HG03039 (cell line): Measurements from ENCODE around the gene AP1S3.
A peak's percentile ranks its signal among the peaks of the same experiment; 100 is the strongest.
"Not testable (repeated sequence)": the region's sequence is repeated elsewhere in the genome, so short reads cannot be mapped to it uniquely, and the experiment has no call there.

ENCODE experiments used
- ATAC-seq: cut with Tn5 transposase; IDR thresholded peaks from one replicate; pipeline ENCODE4 v1.9.1; 2021; ENCODE audit warnings: mild to moderate bottlenecking, moderate library complexity; ENCODE audit not compliant: unreplicated experiment

Gene AP1S3

DNA sequence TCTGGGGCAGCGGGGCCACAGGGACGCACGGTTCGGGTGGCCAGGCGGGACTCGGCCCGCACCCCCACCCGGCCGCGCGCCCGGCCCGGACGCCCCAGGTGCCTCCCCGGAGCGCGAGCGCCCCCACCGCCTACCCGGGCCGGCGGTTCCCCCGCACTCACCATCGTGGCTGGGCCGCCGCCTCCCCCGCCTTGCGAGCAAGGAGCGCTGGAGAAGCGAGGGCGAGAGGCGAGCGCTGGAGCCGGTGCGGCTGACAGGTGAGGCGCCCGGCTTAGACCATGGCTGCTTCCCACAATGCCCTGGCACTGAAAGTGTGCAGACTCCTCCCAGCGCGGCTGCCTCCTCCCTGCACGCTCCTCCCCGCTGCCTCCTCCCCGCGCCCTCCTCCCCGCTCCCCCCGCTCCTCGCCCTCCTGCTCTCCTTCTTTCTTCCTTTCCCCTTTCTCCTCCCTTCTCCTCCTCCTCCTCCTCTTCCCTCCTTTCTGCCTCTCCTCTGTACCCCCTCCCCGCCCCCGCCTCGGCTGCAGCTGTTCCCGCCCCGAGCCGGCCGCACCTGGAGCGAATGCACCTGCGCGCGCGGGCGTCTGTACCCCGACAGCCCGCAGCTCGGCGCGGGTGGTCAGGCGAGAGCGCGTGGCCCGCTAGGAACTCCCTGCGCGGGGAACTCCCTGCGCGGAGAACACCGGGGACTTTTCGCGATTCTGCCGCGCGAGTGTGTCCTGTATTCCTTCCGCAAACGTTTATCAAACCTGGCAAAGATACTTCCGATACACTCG lies at the start of gene AP1S3:
TSS of gene AP1S3 (minus strand) at position 296 of the 775 bp plus-strand sequence. CDS start at position 164, 132 bp downstream.
- peak; percentile 72 for ATAC-seq

DNA sequence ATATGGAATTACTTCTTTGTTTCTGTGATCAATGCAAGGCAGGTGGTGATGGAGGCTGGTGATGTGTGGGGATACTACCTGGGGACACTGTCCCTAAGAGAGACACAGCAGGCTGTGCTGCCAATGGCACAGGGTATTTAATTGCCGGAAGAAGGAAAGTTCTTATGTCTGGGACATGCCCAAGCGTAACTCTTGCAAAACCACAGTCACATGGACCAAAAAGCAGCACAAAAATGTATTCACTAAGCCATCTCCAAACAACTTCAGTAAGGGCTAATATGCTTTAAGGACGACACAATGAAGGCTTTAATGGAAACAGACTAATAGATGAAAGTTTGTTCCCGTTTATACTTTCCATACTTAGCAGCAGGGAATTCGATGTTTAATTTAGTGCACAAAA lies 49.7 kb upstream of the AP1S3 start:
- no peak for ATAC-seq

DNA sequence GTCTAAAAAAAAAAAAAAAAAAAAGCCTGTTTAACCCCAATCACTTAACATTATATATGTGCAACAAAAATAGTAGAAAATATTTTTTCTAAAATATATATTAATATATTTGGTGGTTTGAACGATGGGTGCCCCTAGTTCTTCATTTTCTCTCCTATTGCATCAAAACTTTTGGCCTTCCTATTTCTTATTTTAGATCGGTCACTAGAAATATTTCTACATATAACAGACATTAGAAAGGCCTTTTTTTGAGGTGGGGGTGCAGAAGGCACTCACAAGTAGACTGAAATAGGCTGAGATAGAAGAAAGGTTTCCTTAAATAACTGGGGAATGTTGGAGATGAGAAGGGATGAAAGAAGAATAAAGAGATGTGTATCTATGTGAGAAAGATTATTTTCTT lies 49.3 kb upstream of the AP1S3 start:
- no peak for ATAC-seq

DNA sequence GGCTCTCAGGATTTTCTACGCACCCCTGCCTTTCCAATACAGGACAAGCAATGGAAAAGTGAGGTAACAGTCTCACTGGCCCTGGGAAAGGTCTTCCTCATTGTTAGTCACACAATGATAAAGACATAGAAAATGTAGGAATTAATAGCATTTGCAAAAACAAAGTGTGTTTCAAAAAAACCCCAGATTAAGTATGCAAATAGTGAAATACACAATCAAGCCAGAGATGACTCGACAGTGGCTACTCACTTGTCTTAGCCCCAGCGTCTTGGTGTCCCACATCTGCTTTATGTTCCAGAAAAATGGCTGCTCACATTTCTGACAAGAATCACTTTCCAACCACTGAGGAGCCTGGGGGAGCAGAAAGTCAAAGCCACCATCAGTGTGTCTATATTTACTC lies 47.0 kb upstream of the AP1S3 start:
- peak; percentile 91 for ATAC-seq

DNA sequence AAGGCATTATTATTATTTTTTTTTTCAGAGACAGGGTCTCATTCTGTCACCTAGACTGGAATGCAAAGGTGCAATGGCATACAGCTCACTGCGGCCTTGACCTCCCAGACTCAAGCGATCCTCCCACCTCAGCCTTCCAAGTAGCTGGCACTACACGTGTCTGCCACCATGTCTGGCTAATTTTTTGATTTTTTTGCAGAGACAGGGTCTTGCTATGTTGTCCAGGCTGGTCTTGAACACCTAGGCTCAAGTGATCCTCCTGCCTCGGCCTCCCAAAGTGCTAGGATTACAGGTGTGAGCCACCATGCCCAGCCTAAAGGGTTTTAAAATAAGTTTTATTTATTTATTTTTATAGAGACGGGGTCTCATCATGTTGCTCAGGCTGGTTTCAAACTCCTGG lies 45.3 kb upstream of the AP1S3 start:
- ATAC-seq = no peak

DNA sequence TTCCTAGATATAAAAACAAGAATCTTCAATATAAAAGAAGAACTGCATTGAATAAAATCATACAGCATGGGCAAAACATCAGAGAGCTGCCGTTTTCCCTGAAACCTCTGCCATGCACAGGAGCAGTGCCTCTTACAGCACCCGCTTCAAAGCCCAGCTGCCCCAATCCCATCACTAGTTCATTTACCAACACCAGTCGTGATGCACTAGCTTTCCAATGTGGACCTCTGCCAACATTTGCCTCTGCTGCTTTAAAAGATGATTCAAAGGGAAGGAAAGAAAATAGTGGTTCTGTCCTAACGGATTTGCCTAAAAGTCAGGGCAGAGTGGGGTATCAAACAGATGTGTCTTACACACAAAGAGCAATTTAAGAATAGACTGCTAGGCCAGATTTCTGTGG lies 43.4 kb upstream of the AP1S3 start:
- ATAC-seq = no peak

DNA sequence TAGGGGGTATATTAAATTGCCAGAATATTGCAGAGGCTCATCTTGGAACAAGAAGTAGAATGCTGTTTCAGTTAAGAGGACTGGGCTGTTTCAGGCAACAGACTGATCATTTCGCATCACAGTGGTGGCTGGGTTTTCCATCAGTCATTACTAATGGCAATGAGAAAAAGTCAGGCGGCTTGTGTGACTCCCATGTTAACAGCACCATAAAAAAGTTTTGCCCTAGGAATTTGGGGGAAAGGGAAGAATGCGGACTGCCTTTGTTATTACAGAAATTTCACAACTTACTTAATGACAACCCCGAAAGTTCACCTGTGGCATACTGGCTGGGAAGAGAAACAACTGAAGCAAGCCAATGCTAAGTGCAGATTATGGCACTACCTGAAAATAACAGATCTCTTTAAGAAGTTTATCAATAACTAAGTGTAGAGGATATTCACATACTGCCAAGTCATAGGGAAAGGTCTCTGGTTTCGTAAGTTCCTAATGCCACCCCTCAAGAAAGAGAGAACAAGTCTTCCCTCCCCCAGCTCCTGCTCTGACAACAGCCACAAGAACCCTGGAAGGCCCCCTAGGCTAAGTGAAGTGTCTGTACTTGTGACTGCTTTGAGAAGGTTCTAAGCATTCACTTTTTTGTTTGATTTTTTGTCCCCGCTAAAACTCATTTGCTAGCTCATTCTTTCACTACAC lies 40.5 kb upstream of the AP1S3 start:
- peak; percentile 44 for ATAC-seq

DNA sequence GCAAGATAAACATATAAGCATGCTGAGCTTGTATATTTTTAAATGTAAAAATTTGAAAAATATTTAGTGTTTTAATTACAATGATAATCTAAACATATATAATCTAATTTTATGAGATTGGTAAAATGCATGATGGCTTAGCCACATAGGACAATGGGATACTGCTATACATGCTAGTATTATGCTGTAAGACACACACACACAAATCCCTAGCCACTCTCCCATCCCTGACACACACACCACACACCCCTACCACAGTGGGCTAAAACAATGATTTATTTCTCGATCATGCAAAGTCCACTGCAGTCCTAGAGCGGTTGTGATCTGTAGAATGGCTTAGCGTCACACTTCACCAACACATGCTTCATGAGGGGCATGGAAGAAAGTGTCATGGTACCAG lies 36.3 kb upstream of the AP1S3 start:
- ATAC-seq = no peak

DNA sequence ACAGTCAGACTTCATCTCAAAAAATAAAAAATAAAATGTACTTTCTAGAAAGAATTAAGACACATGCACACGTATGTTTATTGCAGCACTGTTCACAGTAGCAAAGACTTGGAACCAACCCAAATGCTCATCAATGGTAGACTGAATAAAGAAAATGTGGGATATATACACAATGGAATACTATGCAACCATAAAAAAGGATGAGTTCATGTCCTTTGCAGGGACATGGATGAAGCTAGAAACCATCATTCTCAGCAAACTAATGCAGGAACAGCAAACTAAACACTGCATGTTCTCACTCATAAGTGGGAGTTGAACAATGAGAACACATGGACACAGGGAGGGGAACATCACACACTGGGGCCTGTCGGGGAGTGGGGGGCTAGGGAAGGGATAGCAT lies 35.4 kb upstream of the AP1S3 start:
- not testable (repeated sequence) for ATAC-seq

DNA sequence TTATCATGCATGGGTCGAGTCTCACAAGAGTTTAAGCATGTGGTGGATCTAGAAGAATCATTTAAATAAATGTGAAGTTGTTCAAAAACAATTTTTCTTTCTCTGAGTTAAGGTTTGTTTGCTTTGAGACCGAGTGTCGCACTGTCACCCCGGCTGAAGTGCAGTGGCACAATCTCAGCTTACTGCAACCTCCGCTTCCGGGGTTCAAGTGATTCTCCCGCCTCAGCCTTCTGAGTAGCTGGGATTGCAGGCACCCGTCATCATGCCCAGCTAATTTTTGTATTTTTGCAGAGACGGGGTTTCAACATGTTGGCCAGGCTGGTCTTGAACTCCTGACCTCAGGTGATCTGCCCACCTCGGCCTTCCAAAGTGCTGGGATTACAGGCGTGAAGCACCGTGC lies 34.3 kb upstream of the AP1S3 start:
- ATAC-seq = not testable (repeated sequence)

DNA sequence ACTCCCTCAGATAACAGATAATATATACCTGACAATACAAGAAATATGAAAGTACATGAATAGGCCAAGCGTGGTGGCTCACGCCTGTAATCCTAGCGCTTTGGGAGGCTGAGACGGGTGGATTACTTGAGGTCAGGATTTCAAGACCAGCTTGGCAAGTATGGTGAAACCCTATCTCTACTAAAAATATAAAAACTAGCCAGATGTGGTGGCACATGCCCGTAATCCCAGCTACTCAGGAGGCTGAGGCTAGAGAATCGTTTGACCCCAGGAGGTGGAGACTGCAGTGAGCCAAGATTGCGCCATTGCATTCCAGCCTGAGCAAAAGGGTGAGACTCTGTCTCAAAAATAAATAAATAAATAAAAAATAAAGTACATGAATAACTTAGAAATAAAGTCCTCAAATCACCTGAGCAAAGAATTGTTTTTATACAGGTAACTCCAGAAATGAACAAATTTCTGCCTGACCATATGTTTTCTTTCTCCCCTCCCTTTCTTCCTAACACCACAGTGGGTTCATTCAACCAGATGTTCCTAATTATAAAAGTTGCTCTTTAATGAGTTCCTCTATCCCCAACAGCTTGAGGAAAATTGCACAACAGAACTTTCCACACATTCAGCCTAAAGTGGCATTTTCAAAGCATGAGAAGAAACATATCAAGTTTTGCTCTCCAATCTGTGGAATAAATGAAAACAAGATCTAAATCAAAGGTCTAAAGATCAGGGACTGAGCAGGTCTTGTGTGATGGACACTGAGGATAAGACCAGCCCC lies 33.6 kb upstream of the AP1S3 start:
- ATAC-seq = no peak

DNA sequence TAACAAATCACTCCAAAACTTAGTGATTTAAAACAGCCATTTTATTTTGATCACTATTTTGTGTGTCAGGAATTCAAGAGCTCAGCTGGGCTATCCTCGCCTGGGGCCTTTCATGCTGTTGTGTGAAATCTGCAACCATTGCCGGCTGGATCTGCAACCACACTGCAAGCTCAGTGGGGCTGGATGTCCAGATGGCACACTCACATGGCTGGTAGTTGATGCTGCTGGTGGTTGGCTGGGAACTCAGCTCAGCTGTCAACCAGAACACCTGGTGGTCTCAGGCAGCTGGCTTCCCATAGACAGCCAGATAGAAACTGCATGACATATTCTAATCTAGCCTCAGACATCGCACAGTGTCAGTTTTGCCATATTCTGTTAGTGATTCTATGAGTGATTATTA lies 30.6 kb upstream of the AP1S3 start:
- ATAC-seq = peak; percentile 62

DNA sequence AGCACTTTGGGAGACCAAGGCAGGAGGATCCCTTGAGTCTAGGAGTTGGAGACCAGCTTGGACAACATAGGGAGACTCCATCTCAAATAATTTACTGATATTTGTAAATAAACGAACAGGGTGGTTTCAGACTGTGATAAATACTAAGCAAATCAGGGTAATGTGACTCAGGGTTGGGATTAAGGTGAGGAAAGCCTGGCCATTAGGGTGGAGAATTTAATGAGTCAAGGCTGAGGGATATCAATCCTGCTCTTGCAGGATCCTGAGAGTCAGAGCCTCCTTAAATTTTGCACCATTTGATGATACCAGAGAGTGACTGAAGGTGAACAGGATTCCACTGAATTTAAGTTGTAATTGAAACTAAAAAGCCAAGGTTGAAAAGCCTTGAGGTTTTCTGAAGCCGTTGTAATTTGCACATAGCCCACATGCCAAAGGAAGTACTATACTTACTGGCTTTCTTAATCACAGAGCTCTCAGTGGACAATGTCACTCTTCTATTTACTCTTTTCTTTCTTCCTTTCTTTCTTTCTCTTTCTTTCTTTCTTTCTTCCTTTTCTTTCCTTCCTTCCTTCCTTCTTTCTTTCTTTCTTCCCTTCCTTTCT lies 28.6 kb upstream of the AP1S3 start:
- no peak for ATAC-seq

DNA sequence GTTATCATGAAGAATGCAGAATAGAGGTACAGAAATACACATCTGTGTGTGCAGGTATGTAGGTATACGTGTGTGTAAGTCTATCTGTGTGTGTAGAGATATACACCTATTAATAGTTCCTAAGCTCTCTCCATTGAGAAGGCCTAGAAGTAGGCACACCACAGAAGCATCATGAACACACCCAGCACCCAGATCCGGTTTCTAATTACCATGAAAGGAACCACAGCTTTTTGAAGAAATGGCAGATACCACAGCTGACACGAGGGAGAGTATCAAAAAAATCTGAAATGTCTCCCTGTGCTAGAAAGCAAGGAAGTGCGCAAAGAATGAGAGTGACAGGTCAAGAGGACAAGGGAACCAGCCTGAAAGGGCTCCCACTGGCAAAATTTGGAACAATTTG lies 27.7 kb upstream of the AP1S3 start:
- no peak for ATAC-seq

DNA sequence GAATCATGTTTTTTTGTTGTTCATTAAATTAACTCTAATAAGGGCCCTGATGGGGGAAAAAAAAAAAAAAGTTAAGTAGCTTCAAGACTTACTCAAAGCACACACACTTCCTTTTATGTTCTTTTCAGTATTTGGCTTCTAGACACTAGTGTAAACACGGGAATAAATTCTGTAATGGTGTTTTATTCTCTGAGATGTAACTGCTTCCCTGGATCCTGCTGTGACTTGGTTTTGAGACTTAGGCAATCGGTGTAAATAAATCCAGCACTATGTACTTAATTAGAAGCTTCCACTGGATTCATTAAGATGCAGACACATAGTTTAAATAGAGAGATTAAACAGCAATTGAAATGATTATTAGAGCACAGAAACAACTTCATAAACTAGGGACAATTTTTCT lies 26.1 kb upstream of the AP1S3 start:
- no peak for ATAC-seq

DNA sequence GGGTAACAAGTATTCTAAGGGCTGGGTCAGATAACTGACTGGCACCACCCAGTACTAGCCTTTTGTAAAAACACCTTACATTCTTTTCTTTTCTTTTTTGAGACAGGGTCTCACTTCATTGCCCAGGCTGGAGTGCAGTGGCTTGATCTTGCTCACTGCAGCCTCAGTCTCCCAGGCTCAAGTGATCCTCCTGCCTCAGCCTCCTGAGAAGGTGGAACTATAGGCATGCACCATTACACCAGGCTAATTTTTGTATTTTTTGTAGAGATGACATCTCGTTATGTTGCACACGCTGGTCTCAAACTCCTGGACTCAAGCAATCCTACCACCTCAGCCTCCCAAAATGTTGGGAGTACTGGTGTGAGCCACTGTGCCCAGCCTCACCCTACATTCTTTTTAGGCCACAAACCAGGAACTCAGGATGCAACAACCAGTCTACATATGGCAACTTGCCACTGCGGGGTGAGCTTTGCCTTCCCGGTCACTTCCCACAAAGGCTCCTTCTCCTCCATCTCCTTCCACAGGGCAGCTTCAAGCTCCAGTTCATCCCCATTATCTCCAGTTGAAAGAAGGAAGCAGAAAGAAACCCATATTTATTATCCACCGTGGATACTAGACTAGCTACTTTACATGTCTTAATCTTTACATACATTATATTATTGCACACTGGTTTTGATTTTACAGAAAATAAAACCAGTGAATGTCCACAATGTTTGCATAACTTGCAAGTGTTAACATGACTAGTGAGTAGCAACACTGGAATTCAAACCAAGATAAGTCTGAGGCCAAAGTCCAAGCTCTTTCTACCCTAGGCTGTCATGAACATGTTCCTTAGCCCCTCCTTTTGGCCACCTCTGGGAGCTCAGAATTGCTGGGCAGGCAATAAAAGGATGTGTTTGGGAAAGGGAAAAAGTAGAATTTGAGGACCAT lies 23.7 kb upstream of the AP1S3 start:
- ATAC-seq = no peak

DNA sequence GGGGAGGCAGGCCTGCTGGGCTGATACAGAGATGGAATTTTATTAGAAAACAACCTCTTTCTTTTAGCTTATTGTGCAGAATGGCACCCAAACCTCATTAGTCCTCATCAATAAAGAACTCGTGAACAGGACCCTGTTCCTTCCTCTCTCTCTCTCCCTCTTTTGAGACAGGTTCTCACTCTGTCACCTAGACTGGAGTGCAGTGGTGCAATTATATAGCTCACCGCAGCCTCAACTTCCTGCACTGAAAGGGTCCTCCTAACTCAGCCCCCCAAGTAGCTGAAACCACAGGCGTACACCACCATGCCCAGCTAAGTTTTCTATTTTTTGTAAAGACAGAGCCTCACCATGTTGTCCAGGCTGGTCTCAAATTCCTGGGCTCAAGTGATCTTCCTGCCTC lies 21.7 kb upstream of the AP1S3 start:
- ATAC-seq = no peak

DNA sequence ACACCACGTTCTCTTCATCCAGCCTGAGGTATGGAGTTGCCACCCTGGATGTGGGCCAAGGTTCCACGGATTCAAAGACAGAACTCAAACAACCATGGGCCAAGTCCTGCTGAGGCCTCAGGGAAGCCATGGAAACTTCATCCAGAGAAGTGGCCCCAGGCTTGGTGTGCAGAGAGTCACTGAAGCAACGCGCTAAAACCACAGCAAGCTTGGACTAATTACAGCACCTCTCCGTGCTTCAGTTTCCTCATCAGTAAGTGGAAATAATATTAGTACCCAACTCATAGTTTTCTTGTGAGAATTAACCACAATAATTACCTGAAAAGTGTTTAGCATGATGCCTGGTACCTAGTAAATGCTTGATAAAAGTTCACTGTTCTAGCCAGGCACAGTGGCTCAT lies 19.2 kb upstream of the AP1S3 start:
- no peak for ATAC-seq

DNA sequence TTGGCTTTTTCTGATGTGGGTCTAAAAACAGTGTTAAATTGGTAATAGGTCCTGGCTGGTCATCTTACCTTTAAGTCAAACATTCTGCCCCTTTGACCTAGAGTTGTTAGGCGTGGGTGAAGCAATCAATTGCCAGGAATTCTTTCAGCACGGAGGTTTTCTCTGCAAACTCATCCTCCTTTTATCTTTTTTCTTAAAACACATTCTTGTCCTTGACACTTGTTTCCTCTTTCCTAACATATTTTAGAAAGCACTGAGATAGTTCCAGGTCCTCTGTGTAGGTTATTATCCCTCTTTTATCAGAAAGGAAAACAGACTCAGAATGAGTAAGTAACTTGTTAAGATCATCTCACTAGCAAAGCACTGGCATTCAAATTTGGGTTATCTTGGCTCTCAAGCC lies 18.6 kb upstream of the AP1S3 start:
- no peak for ATAC-seq

DNA sequence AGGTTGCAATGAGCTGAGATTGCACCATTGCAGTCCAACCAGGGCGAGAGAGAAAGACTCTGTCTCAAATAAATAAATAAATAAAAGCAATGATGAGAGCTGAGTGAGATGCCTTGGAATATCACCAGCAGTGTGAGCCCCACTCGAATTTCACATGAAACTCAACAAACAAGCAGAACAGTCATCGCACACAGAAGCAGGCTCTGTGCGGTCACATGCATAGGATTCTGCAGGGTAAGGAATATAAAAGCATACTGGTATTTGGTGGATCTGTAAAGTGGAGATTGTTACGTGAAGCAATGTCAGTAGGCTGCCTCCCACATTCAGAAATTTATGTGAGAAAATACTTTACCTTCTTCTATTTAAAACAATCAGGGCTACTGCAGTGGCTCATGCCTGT lies 18.0 kb upstream of the AP1S3 start:
- no peak for ATAC-seq
